Lower leg skin (tissue), 4 donors: ENCODE measurements around the gene KCNMA1. TPM values are rescaled to one million over a fixed set of nuclear protein-coding genes. Genes with fewer than 3 reads are reported as not detected.
A peak's percentile ranks its signal among the peaks of the same experiment; 100 is the strongest.

ENCODE experiments used
- DNase-seq, 2 donors: peaks; one replicate each; pipeline ENCODE4 v3.0.0-alpha.2; 2019; ENCODE audit warnings: low spot score in 2 of 2
- H3K4me3 ChIP-seq: fragments of 200-600 bp; sonication (generic); 2 replicates; pipeline ENCODE4 v1.5.1; 2017; ENCODE audit warnings: mild to moderate bottlenecking, low read depth; ENCODE audit not compliant: poor library complexity, severe bottlenecking
- POLR2A ChIP-seq, 2 donors: fragments of 450-650 bp; IDR thresholded peaks; one replicate each; pipeline ENCODE4 v1.6.1; 2016 to 2017; ENCODE audit warnings: antibody characterized with exemption in 2 of 2, mild to moderate bottlenecking in 1 of 2, moderate library complexity in 1 of 2
- WGBS, 2 donors: methylation state at CpG; one replicate each; pipeline ENCODE4 v1.1.5; 2018; 5-methylcytosine and 5-hydroxymethylcytosine counted together
- intact Hi-C: fragments of 100-400 bp; cut with DNase I; formaldehyde crosslinking; loops from one replicate; pipeline ENCODE4 v1.15.0; 2023; ENCODE audit warnings: low total_unique reads
- total RNA-seq, 4 donors: library from RNA; depleted of rRNA; stranded (reverse); fragments of >200 nt; gene quantifications; one replicate each; pipeline ENCODE4 v1.1.0, GENCODE V29; 2016
- TF ChIP-seq, protein P1 (sequence below), 3 donors: fragments of 450-650 bp; IDR thresholded peaks; one replicate each; pipeline ENCODE4 v1.5.1; 2016; ENCODE audit warnings: antibody characterized with exemption in 3 of 3, mild to moderate bottlenecking in 3 of 3, moderate library complexity in 2 of 3

Gene KCNMA1
- total RNA-seq, 4 donors from 2014 or later = 4.1 to 9.9 (median 6.5) TPM

DNA sequence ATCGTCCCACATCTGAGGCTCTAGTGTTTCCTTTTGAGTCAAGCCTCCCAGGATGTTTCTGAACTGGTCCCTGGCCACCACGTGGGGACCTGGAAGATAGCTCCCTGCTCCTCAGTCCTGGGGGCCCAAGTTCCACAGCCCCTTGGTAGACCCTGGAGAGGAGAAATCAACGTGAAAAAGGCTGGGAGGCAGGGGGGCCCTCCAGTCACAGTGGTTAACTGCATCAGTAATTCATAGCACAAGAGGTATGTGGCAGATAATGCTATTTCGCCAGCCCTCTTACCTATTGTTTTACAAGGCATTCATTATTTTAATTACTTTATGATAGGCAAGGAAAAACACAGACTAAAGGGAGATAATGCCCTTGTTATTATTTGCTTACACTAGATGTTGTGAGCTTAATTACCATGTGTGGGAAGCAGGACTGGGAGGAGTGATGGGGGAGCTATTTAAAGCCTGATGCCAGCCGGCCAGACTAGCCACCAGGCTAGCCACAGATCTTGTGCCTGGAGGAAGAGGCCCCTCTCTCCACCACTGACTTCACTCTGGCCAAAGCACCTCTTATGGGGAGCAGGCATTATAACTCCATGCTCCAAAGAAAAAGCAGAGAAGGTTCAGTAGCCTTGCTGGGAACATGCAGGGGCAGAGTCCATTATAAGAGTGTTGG lies 230.7 kb downstream of the KCNMA1 start:
- no peak for TF ChIP-seq POLR2A (IDR thresholded peaks at IDR 0.05)
- TF ChIP-seq, protein P1, sequence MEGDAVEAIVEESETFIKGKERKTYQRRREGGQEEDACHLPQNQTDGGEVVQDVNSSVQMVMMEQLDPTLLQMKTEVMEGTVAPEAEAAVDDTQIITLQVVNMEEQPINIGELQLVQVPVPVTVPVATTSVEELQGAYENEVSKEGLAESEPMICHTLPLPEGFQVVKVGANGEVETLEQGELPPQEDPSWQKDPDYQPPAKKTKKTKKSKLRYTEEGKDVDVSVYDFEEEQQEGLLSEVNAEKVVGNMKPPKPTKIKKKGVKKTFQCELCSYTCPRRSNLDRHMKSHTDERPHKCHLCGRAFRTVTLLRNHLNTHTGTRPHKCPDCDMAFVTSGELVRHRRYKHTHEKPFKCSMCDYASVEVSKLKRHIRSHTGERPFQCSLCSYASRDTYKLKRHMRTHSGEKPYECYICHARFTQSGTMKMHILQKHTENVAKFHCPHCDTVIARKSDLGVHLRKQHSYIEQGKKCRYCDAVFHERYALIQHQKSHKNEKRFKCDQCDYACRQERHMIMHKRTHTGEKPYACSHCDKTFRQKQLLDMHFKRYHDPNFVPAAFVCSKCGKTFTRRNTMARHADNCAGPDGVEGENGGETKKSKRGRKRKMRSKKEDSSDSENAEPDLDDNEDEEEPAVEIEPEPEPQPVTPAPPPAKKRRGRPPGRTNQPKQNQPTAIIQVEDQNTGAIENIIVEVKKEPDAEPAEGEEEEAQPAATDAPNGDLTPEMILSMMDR (IDR thresholded peaks at IDR 0.05) = no peak
- 78 to 80% methylated on average over 5 of the region's 5 CpGs for WGBS, 2 donors
- intact Hi-C loops = no loop called here
- H3K4me3 ChIP-seq = no peak overlapping the region
- no peak for DNase-seq

DNA sequence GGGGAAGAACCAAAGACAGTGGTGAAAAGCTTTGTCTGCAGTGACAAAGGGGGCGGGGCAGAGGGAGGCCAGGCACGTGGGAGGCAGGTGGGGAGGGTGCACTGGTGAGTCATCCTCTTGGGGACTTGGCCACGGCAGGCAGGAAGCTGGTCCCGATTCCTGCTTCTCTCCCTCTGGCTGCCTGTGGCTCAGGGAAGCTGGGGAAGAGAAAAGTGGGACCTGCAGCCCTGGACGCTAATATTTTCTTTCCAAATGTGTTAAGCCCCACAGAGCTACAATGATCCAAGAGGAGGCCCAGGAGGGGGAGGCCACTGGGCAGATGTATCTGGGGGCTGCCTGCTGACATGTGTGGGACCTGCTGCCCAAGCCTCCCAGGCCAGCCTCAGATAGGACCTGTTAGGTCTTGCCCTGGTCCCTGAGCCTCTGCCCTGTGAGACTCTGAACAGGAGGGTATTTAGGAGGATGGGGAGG lies 231.8 kb downstream of the KCNMA1 start:
- H3K4me3 ChIP-seq = no peak overlapping the region
- DNase-seq = peak; percentile 67 to 93
- no peak for TF ChIP-seq POLR2A (IDR thresholded peaks at IDR 0.05)
- TF ChIP-seq, protein P1 (IDR thresholded peaks at IDR 0.05) = no peak
- intact Hi-C loops = no loop called here
- 8 to 11% methylated on average over 5 of the region's 5 CpGs for WGBS, 2 donors

DNA sequence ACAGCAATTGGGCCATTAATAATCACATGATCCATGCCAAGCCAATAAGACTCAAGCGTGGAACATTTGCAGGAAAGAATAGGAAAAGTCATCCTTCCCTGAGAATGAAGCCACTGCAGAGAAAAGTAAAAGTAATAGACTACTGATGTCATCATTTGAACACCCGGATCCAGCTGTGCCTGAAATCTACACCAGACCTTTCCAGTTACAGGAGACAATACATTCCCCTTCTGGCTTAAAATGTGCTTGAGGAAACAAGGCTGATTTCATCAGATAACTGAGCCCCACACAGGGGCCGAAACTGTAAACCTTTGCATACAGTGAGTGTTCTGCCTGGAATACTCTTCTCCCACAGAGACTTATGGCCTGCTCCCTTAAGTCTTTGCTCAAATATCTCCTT lies 232.8 kb downstream of the KCNMA1 start:
- intact Hi-C loops = no loop called here
- no peak for TF ChIP-seq POLR2A (IDR thresholded peaks at IDR 0.05)
- TF ChIP-seq, protein P1 (IDR thresholded peaks at IDR 0.05) = no peak
- WGBS, 2 donors = 61 to 67% methylated on average over 3 of the region's 3 CpGs
- DNase-seq = no peak
- no peak overlapping the region for H3K4me3 ChIP-seq

DNA sequence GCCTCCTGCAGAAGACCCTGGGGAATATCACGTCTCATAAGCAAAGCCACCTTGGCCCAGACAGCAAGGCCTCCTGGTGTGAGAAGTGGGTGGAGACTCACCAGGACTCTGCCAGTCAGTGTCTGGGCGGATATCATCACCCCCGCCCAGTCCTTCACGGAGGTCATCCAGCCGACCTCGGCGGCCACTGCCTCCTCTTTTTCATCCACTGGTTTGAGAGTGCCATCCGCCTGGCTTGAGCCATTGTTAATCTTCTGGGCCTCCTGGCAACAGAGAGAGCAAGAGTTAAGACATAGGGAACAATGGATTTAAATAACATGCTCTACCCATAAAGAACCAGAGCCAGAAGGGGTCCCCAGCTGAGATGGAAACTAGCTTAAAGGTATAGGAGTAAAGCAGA lies 233.8 kb downstream of the KCNMA1 start:
- no peak for DNase-seq
- TF ChIP-seq, protein P1 (IDR thresholded peaks at IDR 0.05) = no peak
- TF ChIP-seq POLR2A (IDR thresholded peaks at IDR 0.05) = no peak
- intact Hi-C loops = no loop called here
- WGBS, 2 donors = 83 to 89% methylated on average over 8 of the region's 8 CpGs
- no peak overlapping the region for H3K4me3 ChIP-seq

DNA sequence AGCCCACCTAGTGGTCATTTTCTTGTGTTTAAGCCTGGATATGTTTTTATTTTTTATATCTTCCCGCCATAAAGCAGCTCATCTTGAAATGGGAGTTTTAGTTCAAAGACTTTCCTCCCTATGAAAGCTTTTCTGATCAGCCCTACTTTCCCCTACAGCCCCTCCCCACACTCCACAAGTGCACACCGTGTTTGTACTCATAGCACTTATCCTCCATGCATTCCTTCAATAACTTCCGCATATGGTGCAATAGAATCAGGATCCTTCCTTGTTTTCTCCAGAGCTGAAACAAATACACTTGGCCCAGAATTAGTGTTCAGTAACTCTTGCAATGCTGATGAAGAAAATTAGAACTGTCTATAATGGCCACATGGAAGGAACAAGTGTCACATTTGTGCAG lies 235.9 kb downstream of the KCNMA1 start:
- no peak overlapping the region for H3K4me3 ChIP-seq
- no peak for TF ChIP-seq POLR2A (IDR thresholded peaks at IDR 0.05)
- DNase-seq = no peak
- 77 to 85% methylated on average over 3 of the region's 3 CpGs for WGBS, 2 donors
- intact Hi-C loops = no loop called here

DNA sequence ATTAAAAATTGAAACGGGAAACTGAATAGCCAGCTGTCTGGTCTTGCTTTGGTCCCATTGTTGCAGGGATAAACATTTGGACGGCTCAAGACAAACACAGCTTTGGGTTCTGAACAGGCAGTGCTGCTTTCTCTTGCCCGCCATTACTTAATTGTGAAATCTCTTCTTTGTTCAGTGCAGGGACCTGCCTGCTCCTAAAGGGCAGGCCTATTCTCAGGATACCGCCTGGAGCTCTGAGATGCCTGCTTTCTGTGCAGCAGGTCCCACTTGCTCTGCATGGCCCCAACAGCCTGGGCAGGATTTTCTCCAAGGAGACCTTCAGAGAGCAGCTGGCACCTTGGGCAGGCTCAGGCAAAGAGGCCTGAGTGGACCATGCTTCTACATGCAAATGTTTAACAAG lies 237.6 kb downstream of the KCNMA1 start:
- no peak for DNase-seq
- 84 to 86% methylated on average over 4 of the region's 4 CpGs for WGBS, 2 donors
- TF ChIP-seq, protein P1 (IDR thresholded peaks at IDR 0.05) = no peak
- TF ChIP-seq POLR2A (IDR thresholded peaks at IDR 0.05) = no peak
- no peak overlapping the region for H3K4me3 ChIP-seq
- intact Hi-C loops = no loop called here
